ENCODE results near the gene SYCP2L.

GRCh38 chr6:10850728-10851127, 36.1 kb upstream of the SYCP2L start:
- TF ChIP-seq SP1 (CRISPR knock-in tag; IDR thresholded peaks at IDR 0.05) (no peak), ZNF217 (CRISPR knock-in tag; IDR thresholded peaks at IDR 0.05) (no peak), NCOR1 (IDR thresholded peaks at IDR 0.05) (no peak), PHB2 (IDR thresholded peaks at IDR 0.05; ENCODE audit: low read depth) (no peak), NFE2 (IDR thresholded peaks at IDR 0.05; ENCODE audit: low read depth) (no peak), CUX1 (CRISPR knock-in tag; IDR thresholded peaks at IDR 0.05) (no peak), BRF1 (IDR thresholded peaks at IDR 0.05; ENCODE audit: borderline replicate concordance, extremely low read depth, insufficient read length) (no peak), AFF1 (IDR thresholded peaks at IDR 0.05; ENCODE audit: low read depth in 1 of 2, partially characterized antibody in 2 of 2) (no peak), PCBP1 (IDR thresholded peaks at IDR 0.05; ENCODE audit: low read depth, low read length, poor library complexity, severe bottlenecking) (no peak)
